HG03066 (cell line): ENCODE data around the gene CRLF3.
"Not testable (repeated sequence)": the region's sequence is repeated elsewhere in the genome, so short reads cannot be mapped to it uniquely, and the experiment has no call there.

Experiments
- ATAC-seq: cut with Tn5 transposase; IDR thresholded peaks from one replicate; pipeline ENCODE4 v1.9.1; 2021; ENCODE audit warnings: low read depth; ENCODE audit not compliant: unreplicated experiment

The CRLF3 gene

DNA sequence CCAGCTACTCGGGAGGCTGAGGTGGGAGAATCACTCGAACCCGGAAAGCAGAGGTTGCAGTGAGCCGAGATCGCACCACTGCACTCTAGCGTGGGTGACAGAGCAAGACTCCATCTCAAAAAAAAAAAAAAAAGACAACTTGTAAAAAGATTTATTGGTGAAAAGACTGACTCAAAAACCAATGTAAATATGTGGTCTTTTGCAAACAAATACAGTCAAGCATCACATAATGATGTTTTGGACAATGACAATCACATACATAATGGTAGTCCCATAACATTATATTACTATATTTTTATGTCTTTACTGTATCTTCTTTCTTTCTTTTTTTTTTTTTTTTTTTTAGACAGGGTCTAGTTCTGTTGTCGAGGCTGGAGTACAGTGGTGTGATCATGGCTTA, 8.3 kb downstream of the CRLF3 start:
- ATAC-seq: no peak

DNA sequence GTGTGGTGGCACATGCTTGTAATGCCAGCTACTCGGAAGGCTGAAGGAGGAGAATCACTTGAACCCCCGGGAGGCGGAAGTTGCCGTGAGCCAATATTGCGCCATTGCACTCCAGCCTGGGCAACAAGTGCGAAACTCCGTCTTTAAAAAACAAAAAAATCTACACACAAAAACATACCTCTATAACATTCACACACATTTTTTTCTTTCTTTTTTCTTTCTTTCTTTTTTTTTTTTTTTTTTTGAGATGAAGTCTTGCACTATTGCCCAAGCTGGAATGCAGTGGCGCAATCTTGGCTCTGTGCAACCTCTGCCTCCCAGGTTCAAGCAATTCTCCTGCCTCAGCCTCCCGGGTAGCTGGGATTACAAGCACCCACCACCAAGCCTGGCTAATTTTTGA, 9.6 kb downstream of the CRLF3 start:
- ATAC-seq: not testable (repeated sequence)

DNA sequence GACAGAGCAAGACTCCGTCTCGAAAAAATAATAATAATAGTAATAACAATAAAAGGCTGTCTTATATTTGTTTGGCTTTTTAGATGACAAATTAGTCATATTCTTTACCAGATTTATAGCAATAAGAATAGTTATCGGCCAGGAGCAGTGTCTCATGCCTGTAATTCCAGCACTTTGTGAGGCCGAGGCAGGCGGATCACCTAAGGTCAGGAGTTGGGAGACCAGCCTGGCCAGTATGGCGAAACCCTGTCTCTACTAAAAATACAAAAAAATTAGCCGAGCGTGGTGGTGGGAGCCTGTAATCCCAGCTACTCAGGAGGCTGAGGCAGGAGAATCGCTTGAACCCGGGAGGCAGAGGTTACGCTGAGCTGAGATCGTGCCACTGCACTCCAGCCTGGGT, 10.3 kb downstream of the CRLF3 start:
- not testable (repeated sequence) for ATAC-seq

DNA sequence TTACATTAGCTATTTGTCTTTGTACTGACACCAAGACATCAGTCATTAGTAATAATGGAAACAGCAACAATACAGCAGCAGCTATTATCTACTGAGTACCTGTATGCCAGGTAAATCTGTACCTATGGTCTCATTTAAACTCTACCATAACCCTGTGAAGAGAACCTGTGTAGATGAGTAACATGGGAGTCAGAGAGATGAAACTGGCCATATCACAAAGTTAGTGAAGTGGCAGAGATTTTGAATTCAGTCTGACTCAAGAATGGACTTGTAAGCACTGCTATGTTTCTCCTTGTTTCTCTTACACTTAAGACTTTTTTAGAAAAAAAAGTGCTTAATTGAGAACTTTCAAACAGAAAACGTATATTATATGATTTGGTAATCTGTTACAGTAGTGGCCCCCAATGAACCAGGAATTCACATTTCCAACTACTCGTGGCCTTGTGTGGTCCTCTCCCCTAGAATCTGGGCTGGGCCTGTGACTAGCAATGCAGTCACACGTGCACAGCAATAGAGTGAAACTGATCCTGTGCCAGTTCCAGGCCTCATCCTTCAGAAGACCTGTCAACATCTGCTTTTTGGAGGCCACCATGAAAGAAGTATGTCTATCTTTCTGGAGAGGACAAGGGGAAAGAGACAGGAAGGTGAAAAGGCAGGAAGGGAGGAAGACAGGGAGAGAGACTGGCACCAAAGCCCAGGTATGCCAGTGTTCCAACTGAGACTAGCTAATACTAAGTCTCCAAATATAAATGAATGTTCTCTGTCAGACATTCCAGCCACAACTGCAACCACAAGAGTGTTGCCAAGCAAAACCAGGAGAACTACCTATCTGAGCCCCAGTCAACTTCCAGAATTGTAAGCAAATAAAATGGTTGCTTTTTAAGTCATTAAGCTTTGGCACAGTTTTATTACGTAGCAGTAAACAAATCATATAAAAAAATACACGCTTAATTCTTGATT, 12.0 kb downstream of the CRLF3 start:
- no peak for ATAC-seq

DNA sequence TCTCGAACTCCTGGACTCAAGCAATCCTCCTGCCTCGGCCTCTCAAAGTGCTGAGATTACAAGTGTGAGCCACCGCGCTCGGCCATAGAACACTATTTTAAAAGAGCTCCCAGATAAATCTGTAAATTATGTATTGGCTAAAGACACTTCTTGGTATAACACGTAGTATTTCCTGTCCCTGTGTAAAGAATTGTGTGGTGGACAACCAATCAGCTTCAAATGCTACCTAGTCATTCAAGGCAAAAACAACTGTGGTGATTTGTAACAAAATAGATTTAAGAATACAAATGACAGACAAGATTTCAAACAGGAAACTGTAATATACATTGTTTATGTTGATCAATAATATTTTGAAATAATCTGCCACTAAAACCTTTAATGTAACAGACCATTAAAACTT, 14.6 kb downstream of the CRLF3 start:
- no peak for ATAC-seq

DNA sequence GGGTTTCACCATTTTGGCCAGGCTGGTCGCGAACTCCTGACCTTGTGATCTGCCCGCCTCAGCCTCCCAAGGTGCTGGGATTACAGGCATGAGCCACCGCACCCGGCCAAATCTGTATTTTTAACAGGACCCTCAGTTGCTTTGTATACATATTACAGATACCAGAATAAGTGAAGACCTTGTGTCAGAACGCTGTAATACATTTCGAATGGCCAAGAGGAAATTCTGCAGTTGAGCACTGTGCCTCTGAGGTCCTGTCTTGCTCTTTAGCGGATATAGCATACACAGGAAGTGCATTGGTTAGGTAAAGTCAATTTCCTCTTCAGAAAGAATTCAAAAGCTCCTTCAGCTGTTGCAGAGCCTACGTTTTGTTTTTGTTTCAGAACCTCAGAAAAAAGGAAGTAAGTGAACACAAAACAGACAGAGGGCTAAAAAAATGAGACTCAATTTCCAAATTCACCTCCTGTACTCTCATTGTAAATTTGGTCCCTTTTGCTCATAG, 15.7 kb downstream of the CRLF3 start:
- ATAC-seq: peak; percentile 59

DNA sequence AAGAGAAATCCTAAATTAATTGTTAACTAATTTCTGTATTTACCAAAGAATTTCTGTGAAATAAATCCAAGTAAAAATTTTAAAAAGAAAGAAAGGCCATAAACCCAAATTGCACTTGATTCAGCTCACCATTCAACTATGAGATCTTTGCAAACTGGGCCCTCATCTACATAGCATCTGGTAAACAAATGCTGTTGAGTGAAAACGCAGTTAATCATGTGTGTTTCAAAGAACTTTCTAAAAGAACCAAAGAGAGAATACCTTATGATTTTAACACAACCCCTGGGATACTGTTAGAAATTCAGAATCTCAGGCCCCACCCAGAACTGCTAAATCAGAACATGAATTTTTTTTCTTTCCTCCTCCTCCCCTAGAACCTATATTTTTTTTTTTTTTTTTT, 16.6 kb downstream of the CRLF3 start:
- no peak for ATAC-seq

DNA sequence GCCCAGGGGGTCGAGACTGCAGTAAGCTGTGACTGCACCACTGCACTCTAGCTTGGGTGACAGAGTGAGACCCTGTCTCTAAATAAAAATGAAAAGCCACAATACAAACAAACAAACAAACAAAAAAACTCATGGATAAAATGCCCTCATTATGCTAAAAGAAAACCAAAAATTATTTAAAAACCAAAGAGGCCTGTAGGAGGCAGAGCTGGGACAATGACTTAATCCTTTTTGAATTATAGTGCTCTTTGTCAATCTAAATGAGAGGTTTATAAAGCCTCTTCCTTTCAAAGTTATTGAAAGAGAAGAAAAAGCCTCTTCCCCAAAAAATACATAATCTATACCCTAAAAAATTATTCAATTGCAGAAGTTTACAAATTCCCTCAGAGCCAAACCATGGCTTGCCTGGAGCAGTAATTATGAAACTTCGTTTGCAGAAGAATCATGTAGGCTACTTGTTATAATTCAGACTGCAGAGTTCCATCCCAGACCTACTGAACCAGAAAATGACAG, 18.5 kb downstream of the CRLF3 start:
- no peak for ATAC-seq

DNA sequence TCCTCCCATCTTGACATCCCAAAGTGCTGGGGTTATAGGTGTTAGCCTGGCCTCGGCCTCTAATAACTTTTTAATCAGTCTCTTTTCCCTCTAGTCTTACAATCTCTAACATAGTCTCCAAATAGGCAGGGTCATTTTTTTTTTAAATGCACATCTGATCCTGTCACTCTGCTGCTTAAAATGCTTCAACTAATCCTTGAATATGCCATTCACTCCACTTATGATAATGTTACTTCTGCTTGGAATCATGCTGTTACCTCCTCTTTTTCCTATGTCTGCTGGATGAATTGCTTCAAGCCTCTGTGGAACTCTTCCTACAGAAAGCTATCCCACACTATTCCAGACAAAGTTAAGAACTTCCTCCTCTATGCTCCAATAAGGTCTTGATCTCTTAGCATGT, 22.8 kb downstream of the CRLF3 start:
- no peak for ATAC-seq

DNA sequence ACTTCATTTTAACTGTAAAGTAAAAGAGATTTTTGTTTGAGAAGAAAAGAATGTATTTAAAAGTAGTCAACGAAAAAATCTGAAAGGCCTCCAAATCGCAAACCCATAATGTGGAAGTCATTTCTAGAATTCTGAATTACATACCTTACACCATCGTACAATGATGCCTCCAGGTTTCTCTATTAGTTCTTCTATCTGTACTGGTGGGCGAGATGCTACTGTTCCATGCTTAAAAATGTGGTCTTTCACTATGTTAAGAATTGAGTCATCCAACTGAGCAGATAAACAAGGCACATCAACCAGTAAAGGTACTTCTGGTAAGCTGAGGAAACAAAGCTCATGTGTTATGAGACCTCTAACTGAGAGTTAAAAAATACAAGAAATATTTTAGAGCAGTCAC, 28.5 kb downstream of the CRLF3 start:
- no peak for ATAC-seq

DNA sequence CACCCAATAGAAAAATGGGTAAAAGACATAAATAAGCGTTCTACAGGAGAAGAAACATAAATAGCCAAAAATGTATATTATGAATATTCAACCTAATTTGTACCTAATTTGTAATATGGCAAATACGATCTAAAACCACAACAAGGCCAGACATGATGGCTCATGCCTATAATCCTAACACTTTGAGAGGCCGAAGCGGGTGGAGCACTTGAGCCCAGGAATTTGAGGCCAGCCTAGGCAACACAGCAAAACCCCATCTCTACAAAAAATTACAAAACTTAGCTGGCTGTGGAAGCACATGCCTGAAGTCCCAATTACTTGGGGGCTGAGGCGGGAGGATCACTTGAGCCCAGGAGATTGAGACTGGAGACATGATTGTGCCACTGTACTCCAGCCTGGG, 30.1 kb downstream of the CRLF3 start:
- ATAC-seq: no peak

DNA sequence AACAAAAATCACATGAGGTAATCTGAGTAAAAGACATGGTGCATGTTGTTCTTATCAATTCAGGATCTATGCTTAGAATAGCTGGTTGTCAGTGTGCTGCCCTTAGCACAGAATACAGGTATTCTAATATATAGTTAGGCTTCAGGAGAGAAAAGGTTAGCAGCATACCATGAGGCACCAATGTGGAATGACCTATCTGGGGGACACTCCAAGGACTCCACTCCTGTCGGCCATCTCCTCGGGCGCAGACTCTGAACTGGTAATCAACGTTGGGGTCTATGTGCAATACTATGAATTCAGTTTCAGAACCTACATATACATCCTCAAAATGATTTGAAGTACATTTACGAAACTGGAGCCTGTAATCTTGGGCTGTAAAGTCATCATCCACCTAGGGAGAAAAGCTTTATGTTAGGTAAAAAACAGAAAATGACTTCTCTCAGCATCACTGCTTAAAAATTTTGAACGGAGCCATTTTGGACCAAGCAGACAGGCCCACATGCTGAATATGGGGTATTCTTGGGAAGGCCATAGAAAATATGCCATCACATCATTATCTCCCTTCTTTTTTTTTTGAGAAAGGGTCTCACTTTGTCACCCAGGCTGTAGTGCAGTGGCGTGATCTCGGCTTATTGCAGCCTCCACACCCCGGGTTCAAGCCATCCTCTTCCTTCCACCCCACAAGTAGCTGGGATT, 31.1 kb downstream of the CRLF3 start:
- no peak for ATAC-seq

DNA sequence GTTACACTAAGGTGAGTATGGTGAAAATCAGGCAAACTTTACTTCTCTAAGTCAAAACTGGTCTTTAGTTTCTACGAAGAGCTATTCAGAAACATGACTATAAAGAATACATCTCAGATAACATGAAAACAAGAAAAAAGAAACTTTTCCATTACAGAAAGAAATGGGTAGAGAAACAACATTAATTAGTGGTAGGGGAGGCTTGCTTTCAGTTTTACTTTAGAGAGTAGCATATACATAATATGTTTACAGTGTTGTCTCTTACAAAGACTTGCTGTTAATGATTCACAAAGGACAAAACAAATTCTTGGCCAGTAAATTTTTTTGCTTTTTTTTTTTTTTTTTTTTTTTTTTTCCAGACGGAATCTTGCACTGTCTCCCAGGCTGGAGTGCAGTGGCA, 34.2 kb downstream of the CRLF3 start:
- no peak for ATAC-seq

DNA sequence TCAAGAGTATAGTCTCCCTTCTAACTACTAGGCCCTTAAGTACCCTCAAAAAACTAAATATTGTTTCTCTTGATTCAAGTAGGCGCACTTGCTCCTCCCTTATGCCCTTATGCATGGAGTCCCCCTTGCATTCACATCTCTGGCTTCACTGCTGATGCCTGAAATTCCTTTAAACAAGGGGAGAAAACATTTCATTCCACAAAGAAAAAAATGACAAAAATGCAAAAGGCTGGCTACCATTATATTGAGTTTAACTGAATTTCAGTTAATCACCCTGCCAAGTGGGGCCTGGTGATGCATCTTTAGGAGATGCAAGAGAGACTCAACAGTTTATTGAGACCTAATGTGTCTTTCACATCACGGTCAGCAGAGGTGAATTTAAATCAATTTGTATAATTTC, 35.6 kb downstream of the CRLF3 start:
- no peak for ATAC-seq

DNA sequence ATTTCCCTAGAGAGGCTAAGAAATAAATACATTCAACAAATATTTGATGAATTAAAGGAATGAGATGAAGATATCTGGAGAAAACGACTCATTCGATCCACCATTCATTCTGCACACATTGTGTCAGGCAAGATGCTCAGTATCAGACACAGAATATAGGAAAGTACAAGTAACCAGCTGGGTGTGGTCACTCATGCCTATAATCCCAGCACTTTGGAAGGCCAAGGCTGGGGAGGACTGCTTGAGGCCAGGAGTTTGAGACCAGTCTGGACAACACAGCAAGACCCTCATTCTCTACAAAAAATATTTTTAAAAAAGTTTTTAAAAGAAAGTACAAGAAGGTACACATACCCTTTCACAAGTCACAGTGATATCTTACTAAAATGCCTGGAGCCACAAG, 42.3 kb downstream of the CRLF3 start:
- ATAC-seq: no peak

DNA sequence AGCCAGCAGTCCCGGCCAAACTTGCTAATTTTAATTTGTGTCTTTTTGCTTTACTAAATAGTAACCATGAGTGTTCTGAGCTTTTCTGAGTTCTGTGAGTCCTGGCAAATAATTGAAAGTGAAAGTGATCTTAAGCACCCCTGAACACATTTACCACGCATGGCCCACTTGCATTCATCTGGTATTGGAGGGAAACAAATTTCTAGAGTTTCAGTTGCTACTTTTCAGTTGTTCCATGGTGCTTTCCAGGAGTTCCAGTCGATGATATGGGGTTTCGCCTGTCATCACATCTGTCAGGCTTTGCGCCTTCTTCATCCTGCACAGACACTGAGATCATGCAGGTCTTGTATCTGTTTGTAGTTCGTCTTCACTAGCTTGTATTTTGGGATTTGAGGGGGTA, 44.1 kb downstream of the CRLF3 start:
- no peak for ATAC-seq

DNA sequence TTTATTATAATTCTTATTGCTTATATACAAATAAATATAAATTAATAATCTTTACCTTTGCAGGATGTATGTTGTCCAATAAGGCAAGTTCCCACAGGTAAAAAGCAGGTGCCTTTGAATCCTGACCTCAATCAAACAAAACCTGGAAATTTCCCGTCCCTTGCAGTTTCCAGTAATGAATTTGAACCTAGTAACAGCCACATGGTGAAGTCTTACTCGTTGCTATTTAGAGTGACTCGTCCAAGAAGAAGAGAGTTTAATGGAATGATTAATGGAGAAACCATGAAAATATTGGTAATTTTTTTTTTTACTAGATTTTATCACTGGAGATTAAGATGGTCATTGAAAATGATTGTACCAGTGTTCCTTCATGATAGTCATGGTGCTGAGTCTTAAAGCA, 55.7 kb downstream of the CRLF3 start:
- ATAC-seq: not testable (repeated sequence)

DNA sequence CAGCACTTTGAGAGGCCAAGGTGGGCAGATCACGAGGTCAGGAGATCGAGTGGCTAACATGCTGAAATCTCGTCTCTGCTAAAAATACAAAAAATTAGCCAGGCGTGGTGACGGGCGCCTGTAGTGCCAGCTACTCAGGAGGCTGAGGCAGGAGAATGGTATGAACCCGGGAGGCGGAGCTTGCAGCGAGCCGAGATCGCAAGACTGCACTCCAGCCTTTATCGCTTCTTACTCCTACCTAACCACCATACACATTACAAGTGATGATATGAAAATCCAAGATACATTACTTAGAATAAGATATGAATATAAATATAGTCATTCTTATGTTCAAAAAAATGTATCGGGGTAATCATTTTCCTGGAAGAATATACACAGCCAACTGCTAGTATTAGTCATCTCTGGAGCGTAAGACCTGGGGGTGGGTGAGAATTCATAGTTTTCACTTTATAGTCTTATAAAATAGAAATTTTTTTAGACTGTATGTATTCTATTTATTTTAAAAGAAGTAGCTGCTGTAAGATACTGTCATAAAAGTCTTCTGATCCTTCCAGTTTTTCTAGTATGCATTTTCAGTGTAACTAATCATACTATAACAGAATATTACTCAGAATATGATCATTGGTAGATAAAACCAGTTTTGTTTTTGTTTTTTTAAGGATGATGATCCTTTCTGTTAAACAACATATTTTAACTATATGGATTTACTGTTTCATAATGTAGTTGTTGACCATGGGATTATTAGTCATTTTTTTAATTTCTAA, 56.7 kb downstream of the CRLF3 start:
- ATAC-seq: not testable (repeated sequence)

DNA sequence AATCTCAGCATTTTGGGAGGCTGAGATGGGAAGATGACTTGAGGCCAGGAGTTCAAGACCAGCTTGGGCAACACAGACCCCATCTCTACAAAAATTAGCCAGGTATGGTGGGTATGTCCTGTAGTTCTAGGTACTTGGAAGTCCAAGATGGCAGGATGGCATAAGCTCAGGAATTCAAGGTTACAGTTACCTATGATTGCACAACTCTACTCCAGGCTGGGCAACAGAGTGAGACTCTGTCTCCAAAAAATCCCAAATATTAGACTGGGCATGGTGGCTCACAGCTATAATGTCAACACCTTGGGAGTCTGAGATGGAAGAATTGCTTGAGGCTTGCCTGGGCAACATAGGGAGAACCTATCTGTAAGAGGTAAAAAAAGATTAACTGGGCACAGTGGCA, 63.4 kb downstream of the CRLF3 start:
- ATAC-seq: no peak

DNA sequence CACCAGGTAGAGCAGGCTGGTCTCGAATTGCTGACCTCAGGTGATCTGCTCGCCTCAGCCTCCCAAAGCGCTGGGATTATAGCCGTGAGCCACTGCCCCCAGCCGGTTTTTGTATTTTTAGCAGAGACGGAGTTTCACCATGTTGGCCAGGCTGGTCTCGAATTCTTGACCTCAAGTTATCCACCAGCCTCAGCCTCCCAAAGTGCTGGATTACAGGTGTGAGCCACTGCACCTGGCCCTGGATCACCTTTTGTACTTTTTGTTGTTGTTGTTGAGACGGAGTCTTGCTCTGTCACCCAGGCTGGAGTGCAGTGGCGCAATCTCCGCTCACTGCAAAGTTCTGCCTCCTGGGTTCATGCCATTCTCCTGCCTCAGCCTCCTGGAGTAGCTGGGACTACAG, 71.2 kb downstream of the CRLF3 start:
- ATAC-seq: not testable (repeated sequence)

DNA sequence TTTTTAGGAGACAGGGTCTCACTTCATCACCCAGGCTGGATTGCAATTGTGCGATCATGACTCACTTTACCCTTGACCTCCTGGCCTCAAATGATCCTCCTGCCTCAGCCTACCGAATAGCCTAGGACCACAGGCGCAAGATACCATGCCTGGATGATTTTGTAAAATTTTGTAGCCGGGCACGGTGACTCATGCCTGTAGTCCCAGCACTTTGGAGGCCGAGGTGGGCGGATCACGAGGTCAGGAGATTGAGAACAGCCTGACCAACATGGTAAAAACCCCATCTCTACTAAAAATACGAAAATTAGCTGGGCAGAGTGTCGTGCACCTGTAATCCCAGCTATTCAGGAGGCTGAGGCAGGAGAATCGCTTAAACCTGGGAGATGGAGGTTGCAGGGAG, 73.5 kb downstream of the CRLF3 start:
- not testable (repeated sequence) for ATAC-seq
